K562 treated with DMSO at 1 percent for 12 hours (cell line): ENCODE results near the gene CTDSPL2. TPM values are rescaled to one million over a fixed set of nuclear protein-coding genes. Genes with fewer than 3 reads are reported as not detected.

Source experiments
- total RNA-seq: library from RNA; unstranded; fragments of 300-600 nt; gene quantifications from 2 replicates; pipeline ENCODE4 v1.2.3, GENCODE V29; 2022; ENCODE audit not compliant: insufficient read depth

CTDSPL2 gene
- total RNA-seq: 6.9 and 24.3 TPM in 2 replicates

GRCh38 chr15:44426975-44427755 is at the start of gene CTDSPL2:
Gene CTDSPL2 (plus strand): TSS chr15:44427629. CDS start chr15:44459015, 31,386 bp downstream.

GRCh38 chr15:44536962-44537734 is 109.7 kb downstream of the CTDSPL2 start, which contains the start of gene EIF3J:
Gene EIF3J (plus strand): TSS chr15:44537147. CDS start chr15:44537195, 48 bp downstream.

Other genes with a start within 250 kb of the CTDSPL2 start
- gene FRMD5, start 232.4 kb upstream of the CTDSPL2 start, total RNA-seq: 0.23 TPM in 1 of 2 replicates, not detected in the other
- 14.8 and 50.7 TPM in 2 replicates for gene GOLM2, start 138.9 kb upstream of the CTDSPL2 start, total RNA-seq
- 45.6 and 83.2 TPM in 2 replicates for gene EIF3J, start 109.5 kb downstream of the CTDSPL2 start, total RNA-seq
- gene SPG11, start 236.0 kb downstream of the CTDSPL2 start, total RNA-seq: 33.2 and 51.5 TPM in 2 replicates